ENCODE results near the gene WIPF3. TPM values are rescaled to one million over a fixed set of nuclear protein-coding genes. Genes with fewer than 3 reads are reported as not detected.

WIPF3 gene
- total RNA-seq, 1 donor from 2014 or later, result 4.1 TPM

DNA sequence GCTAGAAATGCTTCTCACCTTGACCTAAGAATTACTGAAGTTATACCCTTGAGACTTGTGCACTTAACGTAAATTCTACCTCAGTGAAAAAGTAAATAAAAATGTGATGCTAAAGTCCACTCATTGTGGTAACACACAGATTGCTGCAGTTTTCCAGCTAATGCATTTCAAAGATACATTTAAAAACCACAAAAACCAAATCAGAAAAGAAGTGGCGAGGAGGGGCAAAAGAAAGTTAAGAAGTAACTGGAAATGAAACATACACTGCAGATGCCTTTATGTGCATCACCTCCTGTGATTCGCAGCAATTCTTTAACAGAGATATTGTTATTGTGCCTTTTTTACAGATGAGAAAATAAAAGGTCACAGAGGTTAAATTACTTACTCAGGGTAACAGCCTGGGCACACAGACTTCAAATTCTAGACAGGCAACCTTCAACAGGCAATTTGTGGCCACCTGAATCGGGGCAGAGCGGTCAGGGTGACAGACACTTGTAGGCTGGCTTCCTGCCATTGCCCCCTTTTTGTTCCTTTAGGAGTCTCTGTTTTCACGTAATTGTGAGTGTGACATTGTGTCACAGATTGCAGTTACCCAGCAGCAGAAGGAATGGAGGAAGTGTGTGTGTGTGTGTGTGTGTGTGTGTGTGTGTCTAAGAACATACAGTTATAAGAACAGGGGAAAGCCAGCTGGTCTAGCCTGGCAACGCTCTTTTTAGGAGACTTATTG lies 1.9 kb downstream of the WIPF3 start:
- DNase-seq (ENCODE audit: low spot score in 2 of 2), result no peak
- FAIRE-seq, result no peak

DNA sequence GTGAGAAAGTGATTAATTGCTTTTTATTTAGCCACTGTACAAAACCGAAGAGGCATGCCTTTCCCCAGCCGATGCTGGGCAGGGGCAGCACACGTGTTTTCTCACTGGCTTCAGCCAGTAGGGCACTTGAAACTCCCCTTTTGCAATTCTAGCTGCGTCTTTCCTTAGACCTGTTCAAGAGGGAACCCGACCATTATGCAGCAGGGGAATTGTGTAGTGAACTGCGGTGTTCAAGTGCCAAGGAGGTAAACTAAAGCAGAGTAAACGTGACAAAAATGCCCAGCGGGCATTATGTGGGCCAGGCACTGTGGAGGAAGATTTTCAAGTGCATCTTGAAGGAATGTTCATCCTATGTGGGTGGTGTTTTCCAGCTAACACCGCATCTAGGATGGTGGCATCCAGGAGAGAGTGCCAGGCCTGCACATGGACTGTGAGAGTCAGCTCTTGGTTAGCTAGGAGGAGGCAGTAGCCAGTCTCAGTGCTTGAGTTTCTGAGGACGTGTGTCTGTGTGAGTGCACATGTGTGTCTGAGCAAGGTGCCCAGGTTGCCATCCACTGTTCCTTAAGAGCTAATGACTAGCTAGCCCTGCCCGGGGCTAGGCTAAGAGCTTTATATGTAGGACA lies 3.3 kb downstream of the WIPF3 start:
- DNase-seq (ENCODE audit: low spot score in 2 of 2) (no peak), FAIRE-seq (no peak)

DNA sequence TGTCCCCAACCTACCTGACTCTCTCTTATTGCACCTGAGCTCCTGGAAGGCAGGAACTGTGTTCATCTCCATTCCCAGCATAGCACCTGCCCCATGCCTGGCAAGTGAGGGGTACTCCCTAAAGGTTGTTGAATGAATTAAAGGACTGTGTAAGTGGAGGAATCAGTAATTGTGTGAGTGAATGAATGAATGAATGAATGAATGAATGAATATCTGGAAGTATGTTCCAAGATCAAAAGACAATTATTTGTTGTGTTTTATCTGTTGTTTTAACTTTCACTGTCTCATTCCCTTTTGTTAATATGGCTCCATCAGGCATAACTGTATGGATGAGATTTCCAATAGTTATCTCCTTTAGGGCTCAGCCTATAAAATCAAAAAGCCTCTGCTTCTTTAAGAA lies 4.0 kb downstream of the WIPF3 start:
- DNase-seq (ENCODE audit: low spot score in 2 of 2), result no peak
- no peak for FAIRE-seq

DNA sequence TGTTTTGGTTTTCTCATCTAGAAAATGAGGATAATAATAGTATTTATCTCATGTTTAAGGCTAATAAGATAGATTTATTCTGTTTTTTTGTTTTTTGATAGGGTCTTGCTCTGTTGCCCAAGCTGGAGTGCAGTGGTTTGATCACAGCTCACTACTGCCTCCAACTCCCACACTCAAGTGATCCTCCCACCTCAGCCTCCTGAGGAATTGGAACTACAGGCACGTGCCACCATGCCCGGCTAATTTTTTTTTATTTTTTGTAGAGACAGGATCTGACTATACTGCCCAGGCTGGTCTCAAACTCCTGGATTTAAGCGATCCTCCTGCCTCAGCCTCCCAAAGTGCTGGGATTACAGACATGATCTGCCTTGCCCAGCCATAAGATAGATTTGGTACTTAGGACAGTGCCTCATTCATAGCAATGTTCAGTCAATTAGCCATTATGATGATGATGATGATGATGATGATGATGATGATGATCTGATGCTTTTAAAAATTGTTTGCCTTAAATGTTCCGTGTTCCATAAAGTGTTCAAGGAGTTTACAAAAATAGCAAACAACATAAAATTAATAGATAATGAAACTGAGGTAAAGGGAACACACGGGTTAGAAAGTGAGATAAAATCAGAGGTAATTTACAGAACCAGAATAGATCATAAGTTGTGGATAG lies 4.6 kb downstream of the WIPF3 start:
- FAIRE-seq, result no peak
- no peak for DNase-seq (ENCODE audit: low spot score in 2 of 2)

DNA sequence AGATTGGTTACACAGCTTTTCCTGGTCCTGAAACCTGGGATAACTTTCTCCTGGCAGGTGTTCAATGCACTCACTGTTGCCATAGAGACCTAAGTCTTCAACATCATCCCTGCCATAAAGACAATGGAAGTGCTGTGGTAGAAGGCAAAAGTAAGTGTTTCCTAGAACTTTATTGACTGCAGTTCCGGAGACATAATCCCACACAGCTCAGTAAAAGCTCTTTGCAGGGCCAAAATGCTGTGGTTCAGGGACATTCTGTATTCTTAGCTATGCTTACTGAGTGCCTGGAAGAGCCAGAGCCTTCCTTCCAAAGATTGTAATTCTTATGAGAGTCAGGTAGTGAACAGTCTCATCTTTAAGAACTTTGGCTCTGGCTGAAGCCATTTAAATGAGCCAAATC lies 5.3 kb downstream of the WIPF3 start:
- no peak for DNase-seq (ENCODE audit: low spot score in 2 of 2)

DNA sequence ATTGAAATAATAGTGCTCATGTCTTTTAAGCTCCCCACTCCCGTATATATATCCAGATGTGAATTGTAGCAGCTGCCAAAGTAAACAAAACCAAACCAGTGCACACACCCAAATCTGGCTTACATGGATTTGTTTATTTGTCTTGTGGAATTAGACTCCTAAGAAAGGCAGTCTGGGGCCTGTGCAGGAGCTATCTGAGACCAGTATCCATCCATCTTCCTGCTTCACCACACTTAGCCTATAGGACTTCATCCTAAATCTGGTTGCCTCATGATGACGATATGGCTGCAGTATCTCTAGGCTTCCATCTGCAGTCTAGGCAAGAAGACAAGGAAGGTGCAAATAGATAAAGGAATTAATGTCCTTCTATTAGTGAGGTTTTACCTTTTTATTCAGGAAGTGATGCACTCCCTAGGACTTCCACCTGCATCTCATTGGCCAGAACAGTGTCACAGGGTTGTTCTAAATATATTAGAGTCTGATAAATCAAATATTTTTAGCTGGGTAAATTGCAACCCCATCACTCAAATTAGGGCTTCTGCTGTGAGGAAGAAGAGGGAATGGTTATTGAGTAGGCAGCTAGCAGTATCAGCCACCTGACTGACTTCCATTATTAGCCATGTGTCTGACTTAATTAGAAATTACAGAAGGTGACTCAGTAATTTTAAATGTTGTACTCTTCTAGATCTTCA lies 6.0 kb downstream of the WIPF3 start:
- DNase-seq (ENCODE audit: low spot score in 2 of 2) (no peak), FAIRE-seq (no peak)

More for the DNA sequence above, 5.3 kb downstream of the WIPF3 start:
- FAIRE-seq, result no peak

DNA sequence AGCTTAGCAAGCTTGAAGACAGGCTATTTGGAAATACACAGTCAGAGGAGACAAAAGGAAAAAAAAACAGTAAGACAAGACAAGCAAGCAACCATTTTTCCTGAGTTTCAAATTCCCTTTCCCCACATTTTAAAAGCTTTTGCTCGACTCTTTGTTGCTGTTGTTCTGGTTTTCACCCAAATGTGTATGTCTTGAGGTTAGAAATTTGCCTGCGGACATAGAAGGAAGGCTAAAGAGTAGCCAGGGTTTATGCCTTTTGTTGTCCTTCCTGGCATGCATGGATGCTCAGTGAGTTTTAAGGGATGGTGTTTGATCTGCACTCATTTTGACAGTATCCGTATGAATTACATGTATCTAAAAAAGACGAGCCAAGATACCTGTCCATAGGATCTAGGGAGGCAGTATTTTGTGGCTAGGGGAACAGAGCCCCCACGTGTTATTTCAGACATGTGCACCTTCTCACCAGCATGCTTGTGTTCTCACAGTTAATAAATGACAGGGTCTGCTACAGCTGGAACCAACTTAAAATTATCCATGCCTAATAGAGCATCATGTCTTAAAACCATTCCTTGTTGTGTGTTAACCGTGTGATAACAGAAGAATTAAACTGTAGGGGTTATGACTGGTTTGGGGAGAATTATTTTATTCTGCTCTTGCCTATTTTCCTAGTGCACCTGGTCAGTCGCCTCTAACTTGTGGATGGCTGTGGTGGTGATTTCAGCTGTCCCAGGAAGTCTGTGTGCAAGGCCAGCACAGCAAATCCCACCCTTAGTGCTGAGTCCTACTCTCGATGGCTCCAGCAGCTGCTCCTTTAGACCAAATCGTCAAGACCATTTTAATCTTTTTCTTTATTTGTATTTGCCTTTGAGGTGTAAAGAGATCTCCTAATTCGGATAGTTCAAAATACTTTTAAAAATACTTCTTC lies 9.1 kb downstream of the WIPF3 start:
- FAIRE-seq (no peak), DNase-seq (ENCODE audit: low spot score in 2 of 2) (no peak)

DNA sequence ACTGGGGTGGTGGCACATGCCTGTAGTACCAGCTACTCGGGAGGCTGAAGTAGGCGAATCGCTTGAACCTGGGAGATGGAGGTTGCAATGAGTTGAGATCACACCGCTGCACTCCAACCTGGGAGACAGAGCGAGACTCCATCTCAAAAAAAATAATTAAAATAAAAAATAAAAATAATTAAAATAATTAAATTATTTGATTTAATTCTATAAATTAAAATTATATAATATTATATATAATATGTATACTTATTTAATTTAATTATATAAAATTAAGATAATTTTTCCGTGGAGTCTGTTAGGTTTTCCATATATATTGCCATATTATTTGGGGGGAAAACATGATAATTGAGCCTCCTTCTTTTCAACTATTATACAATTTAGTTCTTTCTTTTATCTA lies 12.0 kb downstream of the WIPF3 start:
- FAIRE-seq (no peak), DNase-seq (ENCODE audit: low spot score in 2 of 2) (no peak)

DNA sequence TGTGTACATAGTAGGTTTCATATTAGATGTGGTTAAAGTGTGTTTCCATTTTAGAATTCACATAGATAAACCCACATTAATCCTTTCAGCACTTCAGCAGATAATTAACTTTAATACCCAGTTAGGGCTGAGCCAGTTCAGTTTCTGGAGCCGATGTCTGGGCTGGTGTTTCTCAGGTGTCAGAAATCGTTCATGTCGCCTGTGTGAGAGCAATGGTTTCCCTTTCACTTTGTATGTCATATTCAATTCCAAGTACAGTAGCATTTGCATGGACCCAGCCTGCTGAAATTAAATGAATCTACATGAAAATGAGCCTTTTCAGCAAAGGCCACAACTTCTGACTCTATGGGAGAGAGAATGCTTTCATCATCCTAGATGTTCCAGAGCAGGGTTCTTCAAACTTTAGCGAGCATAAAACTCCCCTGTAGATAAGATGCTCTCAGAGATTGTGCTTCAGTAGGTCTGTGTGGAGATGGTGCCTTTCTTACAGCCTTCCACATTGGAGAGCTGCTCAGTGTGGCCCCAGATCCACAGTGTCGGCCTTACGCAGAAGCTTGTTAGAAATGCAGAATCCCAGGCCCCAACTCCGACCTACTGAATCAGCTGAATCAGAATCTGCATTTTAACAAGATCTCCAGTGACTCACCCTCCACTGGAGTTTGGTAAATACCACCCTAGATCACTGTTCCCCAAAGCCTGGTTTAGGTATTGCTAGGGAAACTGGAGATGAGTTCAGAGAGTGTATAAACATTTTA lies 19.6 kb downstream of the WIPF3 start:
- FAIRE-seq, result no peak

DNA sequence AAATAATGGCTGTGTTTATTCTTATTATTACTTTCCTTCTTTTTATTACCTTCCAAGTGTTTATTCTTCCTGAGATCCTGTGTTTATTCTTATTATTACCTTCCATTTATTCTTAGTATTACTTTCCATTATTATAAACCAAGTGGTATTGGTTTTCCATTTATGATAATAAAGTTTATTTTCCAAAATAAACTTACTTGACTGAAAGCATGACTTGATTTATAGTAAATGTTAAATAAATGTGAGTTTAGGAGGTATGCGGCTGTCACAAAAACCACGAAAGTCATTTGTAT lies 20.2 kb downstream of the WIPF3 start:
- FAIRE-seq (no peak), DNase-seq (ENCODE audit: low spot score in 2 of 2) (no peak)

More for the DNA sequence above, 19.6 kb downstream of the WIPF3 start:
- no peak for DNase-seq (ENCODE audit: low spot score in 2 of 2)

DNA sequence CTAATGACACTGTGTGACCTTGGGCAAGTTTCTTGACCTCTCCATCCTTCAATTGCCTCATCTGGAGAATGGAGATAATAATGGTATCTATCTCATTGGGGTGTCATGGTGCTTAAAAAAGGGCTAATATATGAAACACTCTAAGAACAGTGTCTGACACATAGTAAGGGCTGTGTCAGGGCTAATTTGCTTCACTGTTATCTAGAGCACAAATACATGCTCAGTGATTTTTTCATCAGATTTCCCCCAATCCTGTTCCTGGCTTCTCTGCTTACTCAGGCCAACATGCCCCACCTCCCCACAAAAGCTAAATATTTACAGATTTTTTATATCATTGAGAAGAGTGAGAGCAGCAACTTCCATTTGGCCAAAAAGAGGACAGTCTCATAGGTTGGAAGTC lies 20.6 kb downstream of the WIPF3 start:
- no peak for DNase-seq (ENCODE audit: low spot score in 2 of 2)
- no peak for FAIRE-seq

DNA sequence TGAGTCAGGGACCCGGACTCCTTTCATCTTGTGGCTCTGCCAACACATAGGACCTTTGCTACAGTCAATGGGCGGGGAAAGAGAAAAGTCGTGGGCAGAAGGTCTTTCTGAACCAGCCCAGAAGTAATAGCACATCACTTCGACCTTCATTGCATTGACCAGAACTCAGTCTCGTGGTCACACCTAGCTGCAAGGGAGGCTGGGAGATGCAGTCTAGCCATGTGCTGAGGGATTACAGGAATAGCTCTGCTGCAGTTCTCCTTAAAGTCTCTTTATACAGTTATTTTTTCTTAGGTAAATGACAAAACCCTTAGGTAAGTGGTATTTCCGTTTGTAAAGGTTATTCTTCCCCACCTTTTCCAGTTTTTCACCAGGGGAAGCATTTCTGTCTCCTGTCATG lies 25.4 kb downstream of the WIPF3 start:
- no peak for DNase-seq (ENCODE audit: low spot score in 2 of 2)

DNA sequence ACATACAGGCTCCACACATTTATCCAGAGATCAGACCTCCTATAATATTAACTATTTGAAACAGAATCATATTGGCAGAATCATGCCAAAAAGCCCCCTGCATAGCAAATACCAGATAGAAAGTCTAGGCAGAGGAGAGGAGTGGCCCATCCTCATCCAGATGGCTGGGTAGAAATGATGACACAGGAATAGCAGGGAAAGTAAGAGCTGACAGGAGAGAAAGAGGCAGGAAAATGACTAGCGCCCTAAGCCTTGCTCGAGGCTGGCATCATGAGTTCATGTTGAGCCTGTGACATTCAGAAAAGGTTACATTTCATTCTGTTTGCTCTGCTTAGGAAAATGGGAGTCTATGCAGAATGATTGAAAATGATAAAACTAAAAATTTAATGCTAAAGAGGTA lies 27.6 kb downstream of the WIPF3 start:
- no peak for FAIRE-seq
- DNase-seq (ENCODE audit: low spot score in 2 of 2), result no peak

More for the DNA sequence above, 25.4 kb downstream of the WIPF3 start:
- no peak for FAIRE-seq

DNA sequence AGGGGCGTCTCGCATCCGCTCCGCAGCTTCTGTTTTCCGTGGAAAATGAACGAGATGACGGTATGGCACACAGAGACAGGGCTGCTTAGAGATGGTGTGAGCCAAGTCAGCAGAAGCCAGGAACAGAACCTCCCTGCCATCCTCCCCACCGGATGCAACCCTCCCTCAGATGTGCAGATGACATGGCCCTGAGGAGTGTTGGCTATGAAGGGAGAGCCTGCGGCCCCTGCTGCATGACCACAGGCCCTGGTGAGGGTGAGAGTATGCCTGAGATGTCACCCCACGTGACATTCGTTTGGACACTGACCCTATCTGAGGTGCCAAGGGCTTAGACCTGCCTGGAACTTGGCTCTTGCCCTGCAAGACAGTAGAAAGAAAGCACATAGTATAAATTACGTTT lies 29.4 kb downstream of the WIPF3 start:
- FAIRE-seq (no peak), DNase-seq (ENCODE audit: low spot score in 2 of 2) (no peak)

DNA sequence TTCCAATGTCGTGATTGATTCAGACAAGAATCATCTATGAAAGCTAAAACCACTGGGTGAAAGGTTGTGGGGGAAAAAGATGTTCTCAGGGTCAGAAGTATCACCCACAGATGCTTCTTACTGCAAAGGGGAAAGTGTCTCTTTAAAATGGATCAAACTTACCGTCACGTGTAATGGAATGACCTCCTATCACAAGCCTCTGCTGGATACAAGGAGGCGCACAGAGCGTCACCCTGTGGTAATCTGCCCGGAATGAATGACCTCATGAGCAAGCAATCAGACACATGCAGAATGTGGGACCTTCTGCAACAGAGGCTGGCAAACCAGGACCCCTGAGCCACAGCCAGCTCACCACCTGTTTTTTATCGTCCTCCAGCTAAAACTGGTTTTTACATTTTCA lies 33.0 kb downstream of the WIPF3 start:
- FAIRE-seq, result no peak
- DNase-seq (ENCODE audit: low spot score in 2 of 2), result no peak

DNA sequence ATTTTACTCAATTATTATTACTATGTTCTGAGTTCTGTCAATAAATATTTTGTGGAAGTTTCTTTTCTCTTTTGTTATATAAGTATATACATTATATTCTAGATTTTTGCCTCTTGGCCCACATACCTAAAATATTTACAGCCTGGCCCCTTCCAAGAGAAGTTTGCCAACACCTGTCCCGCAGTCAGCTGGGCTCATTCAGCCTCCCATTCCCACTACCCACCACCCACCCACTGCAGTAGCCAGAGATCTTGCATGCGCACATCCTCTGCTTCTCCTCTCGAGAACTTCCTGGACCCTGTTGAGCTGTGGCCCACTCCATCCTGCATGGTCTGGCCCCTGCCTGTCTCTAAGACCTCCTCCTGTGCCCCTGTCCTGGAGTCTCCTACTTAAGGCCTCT lies 33.6 kb downstream of the WIPF3 start:
- no peak for FAIRE-seq
- DNase-seq (ENCODE audit: low spot score in 2 of 2), result no peak

DNA sequence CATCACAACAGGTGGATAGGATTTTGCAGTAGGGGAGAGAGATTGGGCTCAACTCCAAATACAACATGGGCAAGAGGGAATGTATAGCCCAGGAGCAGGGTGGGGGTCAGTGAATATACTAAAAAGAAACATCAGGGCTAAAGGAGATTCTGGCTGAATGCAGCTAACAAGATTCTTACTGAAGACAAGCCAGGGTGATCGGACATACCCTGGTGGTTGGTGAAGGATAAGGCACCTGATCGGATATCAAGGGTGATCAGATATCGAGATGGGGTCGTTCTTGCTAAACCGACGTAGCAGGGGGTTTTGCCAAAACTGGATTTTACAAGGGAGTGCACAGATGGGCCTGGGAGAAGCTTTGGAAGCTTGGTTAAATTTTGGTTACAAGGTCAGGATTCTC lies 34.4 kb downstream of the WIPF3 start:
- DNase-seq (ENCODE audit: low spot score in 2 of 2) (no peak), FAIRE-seq (no peak)

DNA sequence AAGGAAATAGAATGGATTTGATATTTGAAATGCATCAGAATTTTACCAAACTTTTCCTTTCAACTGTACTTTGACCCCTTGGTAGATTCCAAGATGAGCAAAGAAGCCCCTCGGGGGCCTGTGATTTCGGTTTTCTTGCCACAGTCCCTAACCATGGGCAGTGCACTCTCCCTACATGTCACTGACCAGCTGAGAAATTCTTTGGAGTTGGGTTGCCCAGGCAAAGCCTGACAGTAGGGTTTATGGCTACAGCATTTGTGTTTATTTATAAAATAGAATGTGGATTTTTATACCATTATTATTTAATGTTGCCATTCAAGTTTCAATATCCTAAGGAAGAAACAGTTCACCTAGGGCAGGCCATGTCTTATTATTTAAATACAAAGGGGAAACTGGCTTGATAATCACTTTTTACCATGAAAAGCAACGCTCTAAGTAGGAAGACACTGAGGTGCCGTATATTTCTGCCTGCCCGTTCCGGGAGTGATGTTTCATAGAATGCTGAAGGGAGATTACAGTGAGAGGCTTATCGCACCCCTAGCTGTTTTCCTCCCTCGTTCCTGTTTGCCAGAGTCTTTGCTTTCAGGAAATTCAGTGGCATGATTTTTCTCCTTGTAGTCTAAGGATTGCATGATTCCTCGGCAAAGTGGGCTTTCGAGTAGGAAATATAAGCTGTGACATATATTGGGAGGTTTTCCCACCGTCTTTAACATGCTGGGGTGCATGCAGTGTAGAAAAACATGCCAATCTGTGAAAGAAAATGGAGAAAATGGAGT lies 35.8 kb downstream of the WIPF3 start:
- FAIRE-seq (no peak), DNase-seq (ENCODE audit: low spot score in 2 of 2) (no peak)

DNA sequence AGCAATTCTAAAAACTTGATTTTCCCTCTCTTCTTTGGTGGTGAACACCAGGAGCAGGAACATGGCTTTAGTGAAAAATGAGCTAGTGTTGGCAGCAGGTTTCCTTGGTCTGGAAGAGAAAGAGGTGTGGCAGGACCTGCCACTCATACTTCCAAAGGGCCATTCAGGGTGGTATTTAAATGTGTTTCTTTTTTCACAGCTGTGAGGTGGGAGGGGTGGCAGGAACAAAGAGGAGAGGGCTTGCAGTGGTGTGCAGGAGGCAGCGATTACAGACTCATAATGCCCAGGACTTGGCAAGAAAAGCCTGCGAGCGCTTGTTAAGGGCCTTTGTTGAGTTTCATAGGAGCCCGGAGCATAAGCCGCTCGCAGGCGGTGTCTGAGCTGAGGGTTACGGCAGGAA lies 36.8 kb downstream of the WIPF3 start:
- DNase-seq (ENCODE audit: low spot score in 2 of 2) (no peak), FAIRE-seq (no peak)
